Left colon (tissue), 2 donors: Measurements from ENCODE around the gene RAB40B. TPM values are rescaled to one million over a fixed set of nuclear protein-coding genes. Genes with fewer than 3 reads are reported as not detected.
A peak's percentile ranks its signal among the peaks of the same experiment; 100 is the strongest.

Experiments used
- ATAC-seq: fragments of 200-7000 bp; cut with Tn5 transposase; one replicate; pipeline ENCODE4 v1.9.1; 2020; ENCODE audit warnings: mild to moderate bottlenecking, moderate library complexity
- DNase-seq, 2 donors: peaks; one replicate each; pipeline ENCODE4 v3.0.0-alpha.2; 2020
- intact Hi-C, 2 donors: fragments of 100-400 bp; cut with DNase I in 1 of 2; cut with micrococcal nuclease in 1 of 2; formaldehyde crosslinking; loops; one replicate each; pipeline versions ENCODE4 v1.11.2 to v1.14.0; 2022; cut with DNase I, micrococcal nuclease
- total RNA-seq, 2 donors: library from RNA; stranded (reverse); fragmentation: NEBNext Ultra II Directional; extraction: Animal tissue kit (Norgen Biotek cat#: 25700); gene quantifications; one replicate each; pipeline ENCODE4 v1.2.1, GENCODE V29; 2021
- donor health status: DM: no; HTN: no; CAD: no.
- donor health status: DM: yes; HTN: yes; CAD: no.

RAB40B gene
- total RNA-seq, 2 donors from 2014 or later: 29.4 to 29.5 TPM

- DNase-seq: no peak
- no peak for ATAC-seq
- intact Hi-C loops: no loop called here
These were observed 21.7 kb upstream of the RAB40B start for GRCh38 chr17:82720204-82720603.

- intact Hi-C loops: no loop called here
- DNase-seq (no peak), ATAC-seq (no peak)
These were observed 20.6 kb upstream of the RAB40B start for GRCh38 chr17:82718986-82719685.

- peak; percentile 97 to 98 for DNase-seq
- intact Hi-C loops: no loop called here
- ATAC-seq: peak; percentile 89
These were observed 17.9 kb upstream of the RAB40B start, which contains the start of gene FN3KRP for GRCh38 chr17:82716203-82717010. Gene FN3KRP (plus strand): TSS chr17:82716706. CDS start chr17:82716756, 50 bp downstream.

GRCh38 chr17:82713071-82713723 is 14.7 kb upstream of the RAB40B start:
- ATAC-seq (no peak), DNase-seq (no peak)
- intact Hi-C loops: no loop called here

GRCh38 chr17:82710499-82711232 is 12.2 kb upstream of the RAB40B start:
- intact Hi-C loops: no loop called here
- ATAC-seq: peak; percentile 30
- no peak for DNase-seq

GRCh38 chr17:82709676-82710498 is 11.4 kb upstream of the RAB40B start:
- intact Hi-C loops: no loop called here
- no peak for ATAC-seq

GRCh38 chr17:82709024-82709675 is 10.7 kb upstream of the RAB40B start:
- peak; percentile 39 for ATAC-seq
- no peak for DNase-seq
- intact Hi-C loops: no loop called here

More at GRCh38 chr17:82709676-82710498, 11.4 kb upstream of the RAB40B start:
- DNase-seq: no peak

- intact Hi-C loops: no loop called here
- DNase-seq: no peak
- ATAC-seq: no peak
These were observed 7.3 kb upstream of the RAB40B start for GRCh38 chr17:82705756-82706155.

- no peak for ATAC-seq
- intact Hi-C loops: no loop called here
- no peak for DNase-seq
These were observed 6.4 kb upstream of the RAB40B start for GRCh38 chr17:82704886-82705285.

- ATAC-seq: peak; percentile 79
- intact Hi-C loops: no loop called here
- peak; percentile 90 to 93 for DNase-seq
These were observed 5.7 kb upstream of the RAB40B start for GRCh38 chr17:82703935-82704865.

- ATAC-seq: no peak
- DNase-seq: peak in 1 of 2 donors; percentile 56
- intact Hi-C loops: no loop called here
These were observed 4.7 kb upstream of the RAB40B start for GRCh38 chr17:82703036-82703745.

GRCh38 chr17:82702231-82702927 is 3.9 kb upstream of the RAB40B start:
- ATAC-seq (peak; percentile 62), DNase-seq (peak; percentile 79 to 80)
- intact Hi-C loops: no loop called here

GRCh38 chr17:82699551-82699950 is 1.1 kb upstream of the RAB40B start:
- ATAC-seq: no peak
- DNase-seq: no peak
- intact Hi-C loops: no loop called here

GRCh38 chr17:82698974-82699442 is 510 bp upstream of the RAB40B start:
- ATAC-seq (peak; percentile 8), DNase-seq (no peak)
- intact Hi-C loops: no loop called here

GRCh38 chr17:82697808-82698064 is 762 bp downstream of the RAB40B start:
- DNase-seq (no peak), ATAC-seq (no peak)
- intact Hi-C loops: no loop called here
